Panc1 (cell line): Measurements from ENCODE around the gene GALT. TPM values are rescaled to one million over a fixed set of nuclear protein-coding genes. Genes with fewer than 3 reads are reported as not detected.

Experiments
- ATAC-seq: fragments of 200-7000 bp; cut with Tn5 transposase; 2 replicates; pipeline ENCODE4 v1.9.1; 2020; ENCODE audit warnings: mild to moderate bottlenecking, moderate library complexity
- BruUV-seq: library from RNA; stranded (reverse); fragments of 400-500 nt; replicated peaks from 2 replicates; lab custom pipeline; 2021; lab: Mats Ljungman, UMichigan
- CTCF ChIA-PET: fragments of 300-600 bp; sonication (Branson Sonifier 250); formaldehyde crosslinking; loops from one replicate; lab custom pipeline; 2022; ENCODE audit warnings: antibody characterized with exemption; lab: Charles Lee
- POLR2A ChIA-PET: fragments of 300-600 bp; sonication (Branson Sonifier 250); formaldehyde crosslinking; loops from one replicate; lab custom pipeline; 2022; ENCODE audit warnings: antibody characterized with exemption; lab: Charles Lee
- DNase-seq: peaks from one replicate; pipeline ENCODE4 v3.0.0-alpha.2; 2010; ENCODE audit warnings: low read depth, low spot score
- H3K27ac ChIP-seq: 2 replicates; pipeline ENCODE4 v1.5.1; 2011; ENCODE audit warnings: mild to moderate bottlenecking, low read length, inconsistent platforms
- H3K27me3 ChIP-seq: fragments of 200-500 bp; sonication (Bioruptor generic); 2 replicates; pipeline ENCODE4 v1.6.0; 2014; ENCODE audit warnings: low read length, inconsistent platforms; ENCODE audit not compliant: control insufficient read depth, insufficient read depth
- H3K36me3 ChIP-seq: fragments of 200-500 bp; sonication (Bioruptor generic); 2 replicates; pipeline ENCODE4 v1.5.1; 2014; ENCODE audit warnings: inconsistent platforms, mild to moderate bottlenecking, low read length, moderate library complexity; ENCODE audit not compliant: control insufficient read depth, insufficient read depth
- H3K4me1 ChIP-seq: 2 replicates; pipeline ENCODE4 v1.5.1; 2011; ENCODE audit warnings: inconsistent platforms, mild to moderate bottlenecking, low read length, moderate library complexity; ENCODE audit not compliant: control insufficient read depth, insufficient read depth
- H3K4me3 ChIP-seq, 2 experiments: 2 replicates each; pipeline ENCODE4 v1.5.1; 2011 to 2012; ENCODE audit warnings: low read depth in 2 of 2, low read length in 2 of 2, mild to moderate bottlenecking in 2 of 2, inconsistent platforms in 1 of 2, moderate library complexity in 1 of 2
- H3K9me3 ChIP-seq: fragments of 200-500 bp; sonication (Bioruptor generic); 2 replicates; pipeline ENCODE4 v1.5.1; 2014; ENCODE audit warnings: low read depth, mild to moderate bottlenecking, inconsistent platforms, low read length, moderate library complexity; ENCODE audit not compliant: control insufficient read depth, insufficient read depth
- CTCF ChIP-seq: fragments of 450-650 bp; IDR thresholded peaks from 2 replicates; pipeline ENCODE4 v1.5.1; 2017; ENCODE audit warnings: mild to moderate bottlenecking
- POLR2AphosphoS5 ChIP-seq: IDR thresholded peaks from 2 replicates; pipeline ENCODE4 v1.6.1; 2012; ENCODE audit warnings: mild to moderate bottlenecking, low read depth, low read length, moderate library complexity
- REST ChIP-seq, 2 experiments: IDR thresholded peaks; 2 replicates each; pipeline ENCODE4 v1.6.1; 2011 to 2012; ENCODE audit warnings: low read depth in 2 of 2, control low read depth in 1 of 2, low read length in 1 of 2, mild to moderate bottlenecking in 1 of 2, moderate library complexity in 1 of 2; ENCODE audit not compliant: insufficient read depth in 1 of 2
- SIN3A ChIP-seq: IDR thresholded peaks from 2 replicates; pipeline ENCODE4 v1.6.1; 2012; ENCODE audit warnings: low read depth, mild to moderate bottlenecking, low read length, moderate library complexity, borderline replicate concordance; ENCODE audit not compliant: insufficient read depth
- TCF7L2 ChIP-seq: IDR thresholded peaks from 2 replicates; pipeline ENCODE4 v1.6.1; 2011; ENCODE audit warnings: mild to moderate bottlenecking, low read depth, low read length, inconsistent platforms
- in situ Hi-C: cut with HindIII; loops from 2 replicates; pipeline ENCODE4 v1.10.0; 2016; ENCODE audit warnings: low sequenced_read_pairs, low pct_unique_long_range_greater_than_20kb
- intact Hi-C: fragments of 100-400 bp; cut with micrococcal nuclease; formaldehyde crosslinking; loops from one replicate; pipeline ENCODE4 v1.10.0; 2022; ENCODE audit not compliant: unreplicated experiment
- total RNA-seq: library from RNA; stranded (reverse); gene quantifications from one replicate; pipeline ENCODE4 v1.2.1, GENCODE V29; 2021; ENCODE audit not compliant: unreplicated experiment

Gene GALT
- total RNA-seq, 1 experiment from 2014 or later: 42.5 TPM

GRCh38 chr9:34606905-34607304, 39.6 kb upstream of the GALT start:
- Histone ChIP-seq H3K4me3 (no peak overlapping the region), H3K36me3 (no peaks in the 10 kb centered on the region), H3K9me3 (no peaks in the 10 kb centered on the region), H3K27me3 (no peaks in the 10 kb centered on the region), H3K4me1 (peaks cover 8% of the 10 kb centered on the region), H3K27ac (no peak overlapping the region)
- in situ Hi-C loops: no loop called here
- no TSS peak for BruUV-seq
- intact Hi-C loops: no loop called here
- TF ChIP-seq POLR2AphosphoS5 (no peak), REST (IDR thresholded peaks at IDR 0.05; ENCODE audit: insufficient read depth in 1 of 2, low read depth in 2 of 2, low read length in 1 of 2) (no peak), TCF7L2 (no peak), SIN3A (no peak), CTCF (no peak)
- ChIA-PET POLR2A (interaction anchor here (0.6 kb wide), 1 partner anchor 27 kb away, joined by 11 read pairs; no protein-coding TSS in a partner anchor), CTCF (interaction anchor here (0.7 to 0.9 kb wide), 2 partner anchors 52 to 59 kb away, joined by 3 read pairs; no protein-coding TSS in a partner anchor)
- DNase-seq: no peak
- no peak for ATAC-seq

- intact Hi-C loops (no loop called here), in situ Hi-C loops (no loop called here)
- Histone ChIP-seq H3K9me3 (no peaks in the 10 kb centered on the region), H3K27me3 (no peaks in the 10 kb centered on the region), H3K36me3 (no peaks in the 10 kb centered on the region), H3K4me1 (peaks cover 8% of the 10 kb centered on the region), H3K4me3 (no peak overlapping the region), H3K27ac (no peak overlapping the region)
- ATAC-seq: no peak
- BruUV-seq: no TSS peak
- DNase-seq: no peak
- ChIA-PET CTCF (interaction anchor here (0.7 to 0.9 kb wide), 2 partner anchors 52 to 59 kb away, joined by 3 read pairs; no protein-coding TSS in a partner anchor), POLR2A (interaction anchor here (0.6 kb wide), 1 partner anchor 27 kb away, joined by 11 read pairs; no protein-coding TSS in a partner anchor)
- no peak for TF ChIP-seq POLR2AphosphoS5
- no peak for TF ChIP-seq TCF7L2
- TF ChIP-seq SIN3A: no peak
- TF ChIP-seq CTCF: no peak
- TF ChIP-seq REST (IDR thresholded peaks at IDR 0.05; ENCODE audit: insufficient read depth in 1 of 2, low read depth in 2 of 2, low read length in 1 of 2): no peak
These were observed 39.1 kb upstream of the GALT start for GRCh38 chr9:34607331-34607730.
